Kidney capillary endothelial cell (primary cell): ENCODE measurements around the gene ADGRG3.
A peak's percentile ranks its signal among the peaks of the same experiment; 100 is the strongest.
"Not testable (repeated sequence)": the region's sequence is repeated elsewhere in the genome, so short reads cannot be mapped to it uniquely, and the experiment has no call there.

Experiments
- DNase-seq: peaks from one replicate; pipeline ENCODE4 v3.0.0-alpha.2; 2018; ENCODE audit warnings: low spot score

The ADGRG3 gene

DNA sequence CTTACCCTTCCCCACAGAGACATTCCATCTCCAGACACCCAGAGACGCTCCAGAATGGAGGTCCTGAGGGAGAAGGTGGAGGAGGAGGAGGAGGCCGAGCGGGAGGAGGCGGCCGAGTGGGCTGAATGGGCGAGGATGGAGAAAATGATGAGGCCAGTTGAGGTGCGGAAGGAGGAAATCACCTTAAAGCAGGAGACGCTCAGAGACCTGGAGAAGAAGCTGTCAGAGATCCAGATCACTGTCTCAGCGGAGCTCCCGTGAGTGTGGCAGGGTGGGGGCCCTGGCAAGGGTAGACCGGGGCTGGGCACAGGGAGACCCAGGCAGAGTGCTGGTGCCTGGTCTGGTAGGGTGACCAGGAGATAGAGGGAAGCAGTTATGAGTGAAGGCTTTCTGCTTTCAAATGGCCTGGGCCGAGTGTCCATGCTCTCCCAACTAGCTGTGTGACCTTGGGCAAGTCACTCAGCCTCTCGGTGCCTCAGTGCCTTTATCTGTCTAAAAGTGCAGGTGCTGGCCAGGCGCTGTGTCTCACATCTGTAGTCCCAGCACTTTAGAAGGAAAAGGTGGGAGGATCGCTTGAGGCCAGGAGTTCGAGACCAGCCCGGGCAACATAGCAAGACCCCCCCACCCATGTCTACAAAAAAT is 29.9 kb downstream of the ADGRG3 start:
- DNase-seq = no peak

DNA sequence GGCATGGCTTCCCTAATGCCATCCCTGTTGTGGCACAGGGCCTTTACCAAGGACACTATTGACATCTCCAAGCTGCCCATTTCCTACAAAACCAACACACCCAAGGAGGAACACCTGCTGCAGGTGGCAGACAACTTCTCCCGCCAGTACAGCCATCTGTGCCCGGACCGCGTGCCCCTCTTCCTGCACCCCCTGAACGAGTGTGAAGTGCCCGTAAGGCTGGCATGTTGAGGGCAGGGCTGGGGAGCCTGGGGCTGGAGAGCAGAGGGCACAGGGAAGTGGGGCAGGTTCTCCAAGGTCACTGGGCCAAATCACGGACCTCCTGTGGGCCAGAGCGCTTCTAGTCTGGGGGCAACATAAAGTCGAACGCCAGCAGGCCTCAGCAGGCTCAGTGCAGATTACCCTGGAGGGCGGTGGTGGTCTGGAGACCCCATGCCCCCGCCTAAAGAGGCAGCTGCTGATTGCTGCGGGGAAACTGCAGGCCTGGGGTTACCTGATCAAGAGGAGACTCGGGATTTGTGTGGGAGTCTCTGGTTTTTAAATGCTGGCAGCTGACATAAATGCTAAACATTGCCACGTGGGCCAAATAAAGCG is 30.8 kb downstream of the ADGRG3 start:
- no peak for DNase-seq

DNA sequence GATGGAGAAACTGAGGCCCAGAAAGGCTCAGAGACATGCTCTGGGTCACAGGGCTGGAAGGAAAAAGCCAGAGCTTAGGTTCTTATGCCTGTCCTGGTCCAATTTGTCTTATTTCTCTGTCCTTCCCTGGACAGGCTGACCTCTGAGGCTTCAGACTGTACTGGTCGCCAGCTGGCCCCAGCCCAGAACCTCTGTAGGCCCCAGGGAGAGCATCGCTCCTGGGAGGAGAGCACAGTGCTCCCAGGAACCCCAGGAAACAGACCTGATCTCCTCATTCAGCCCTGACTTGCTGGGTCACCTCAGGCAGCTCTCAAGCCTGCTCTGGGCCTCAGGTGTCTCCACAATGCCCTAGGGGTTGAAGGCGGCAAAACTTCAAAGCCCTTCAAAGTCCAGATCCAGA is 31.4 kb downstream of the ADGRG3 start:
- DNase-seq = no peak

DNA sequence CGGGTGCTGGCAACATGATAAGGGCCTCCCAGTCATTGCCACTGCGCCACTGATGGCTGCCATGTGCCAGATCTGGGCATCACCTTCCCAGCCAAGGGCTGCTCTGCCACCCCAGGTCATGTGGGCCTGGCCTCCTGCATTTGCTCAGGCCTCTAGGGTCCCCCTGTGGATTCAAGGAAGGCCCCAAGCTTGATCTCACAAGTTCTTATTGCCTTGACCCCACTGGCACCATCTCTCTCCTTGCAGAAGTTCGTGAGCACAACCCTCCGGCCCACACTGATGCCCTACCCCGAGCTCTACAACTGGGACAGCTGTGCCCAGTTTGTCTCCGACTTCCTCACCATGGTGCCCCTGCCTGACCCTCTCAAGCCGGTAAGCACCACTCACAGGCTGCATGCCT is 31.8 kb downstream of the ADGRG3 start:
- no peak for DNase-seq

DNA sequence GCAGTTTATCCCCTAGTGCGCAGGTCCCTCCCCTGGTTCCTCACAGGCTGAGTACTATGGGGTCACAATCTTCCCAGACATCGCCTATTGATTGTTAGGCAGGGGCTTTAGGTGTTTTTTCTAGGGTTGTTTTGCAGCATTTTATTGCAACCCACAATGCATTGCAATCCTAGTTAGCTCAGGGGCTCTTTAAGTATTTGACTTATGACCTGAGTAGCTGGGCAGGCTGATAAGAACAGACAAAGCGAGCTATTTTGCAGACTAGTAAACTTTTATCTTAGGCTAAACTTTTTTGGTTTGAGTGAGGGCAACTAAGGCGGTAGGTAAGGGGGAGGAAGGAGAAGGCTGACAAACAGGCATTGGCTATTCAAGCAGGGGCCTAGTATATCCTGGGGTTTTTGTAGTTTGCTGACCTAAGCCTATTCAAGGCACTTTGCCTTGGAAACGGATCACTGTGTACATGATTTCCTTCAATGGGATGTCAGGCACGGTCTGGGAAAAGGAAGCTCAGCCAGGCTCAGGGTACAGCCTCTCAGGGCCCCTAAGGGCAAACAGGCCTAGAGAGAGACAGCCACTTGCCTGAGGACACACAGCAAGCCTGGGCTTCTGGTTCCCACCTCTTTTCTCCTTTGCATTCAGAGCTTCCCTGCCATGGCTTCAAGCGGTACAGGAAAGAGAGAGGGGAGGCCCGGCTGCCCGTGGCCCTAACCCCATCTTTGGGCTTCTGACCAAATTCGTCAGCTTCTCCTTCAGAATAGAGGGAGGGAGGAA is 32.9 kb downstream of the ADGRG3 start:
- no peak for DNase-seq

DNA sequence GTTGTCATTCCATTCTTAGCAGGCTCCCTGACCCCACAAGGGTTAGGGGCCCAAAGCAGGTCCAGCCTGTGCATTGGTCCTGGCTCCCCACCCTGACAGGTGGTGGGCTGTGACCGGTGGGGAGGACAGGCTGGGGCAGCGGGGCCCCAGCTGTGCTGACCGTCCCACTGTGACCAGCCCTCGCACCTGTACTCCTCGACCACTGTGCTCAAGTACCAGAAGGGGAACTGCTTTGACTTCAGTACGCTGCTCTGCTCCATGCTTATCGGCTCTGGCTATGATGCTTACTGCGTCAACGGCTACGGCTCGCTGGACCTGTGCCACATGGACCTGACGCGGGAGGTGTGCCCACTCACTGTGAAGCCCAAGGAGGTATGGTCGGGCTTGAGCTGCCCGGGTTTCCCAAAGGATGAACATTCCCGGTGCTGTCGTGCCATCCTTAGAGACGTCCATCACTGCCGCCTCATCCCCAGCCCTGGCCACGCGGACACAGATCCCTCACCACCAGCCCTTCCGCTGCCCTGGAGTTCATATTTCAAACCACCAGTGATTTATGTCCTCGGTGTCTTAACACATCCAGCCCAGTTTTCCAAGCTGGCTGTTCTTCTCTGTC is 33.8 kb downstream of the ADGRG3 start:
- DNase-seq = no peak

DNA sequence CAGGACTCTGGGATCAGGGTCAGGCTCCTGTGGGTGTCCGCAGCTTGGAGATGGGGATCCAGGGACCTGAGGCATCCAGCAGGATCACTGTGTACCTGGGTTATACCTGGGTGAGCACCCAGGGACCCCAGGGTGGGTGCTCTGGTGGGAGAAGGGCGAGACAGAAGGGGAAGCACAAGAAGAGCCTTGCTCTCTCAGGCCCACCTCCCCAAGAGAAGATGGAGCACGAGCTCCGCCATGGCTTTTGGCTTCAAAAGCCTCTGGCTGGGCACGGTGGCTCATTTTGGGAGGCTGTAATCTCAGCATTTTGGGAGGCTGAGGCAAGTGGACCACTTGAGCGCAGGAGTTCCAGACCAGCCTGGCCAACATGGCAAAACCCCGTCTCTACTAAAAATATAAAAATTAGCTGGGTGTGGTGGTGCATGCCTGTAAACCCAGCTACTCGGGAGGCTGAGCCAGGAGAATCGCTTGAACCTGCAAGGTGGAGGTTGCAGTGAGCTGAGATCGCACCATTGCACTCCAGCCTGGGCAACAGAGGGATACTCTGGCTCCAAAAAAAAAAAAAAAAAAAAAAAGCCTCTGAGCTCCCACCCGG is 35.4 kb downstream of the ADGRG3 start:
- no peak for DNase-seq

DNA sequence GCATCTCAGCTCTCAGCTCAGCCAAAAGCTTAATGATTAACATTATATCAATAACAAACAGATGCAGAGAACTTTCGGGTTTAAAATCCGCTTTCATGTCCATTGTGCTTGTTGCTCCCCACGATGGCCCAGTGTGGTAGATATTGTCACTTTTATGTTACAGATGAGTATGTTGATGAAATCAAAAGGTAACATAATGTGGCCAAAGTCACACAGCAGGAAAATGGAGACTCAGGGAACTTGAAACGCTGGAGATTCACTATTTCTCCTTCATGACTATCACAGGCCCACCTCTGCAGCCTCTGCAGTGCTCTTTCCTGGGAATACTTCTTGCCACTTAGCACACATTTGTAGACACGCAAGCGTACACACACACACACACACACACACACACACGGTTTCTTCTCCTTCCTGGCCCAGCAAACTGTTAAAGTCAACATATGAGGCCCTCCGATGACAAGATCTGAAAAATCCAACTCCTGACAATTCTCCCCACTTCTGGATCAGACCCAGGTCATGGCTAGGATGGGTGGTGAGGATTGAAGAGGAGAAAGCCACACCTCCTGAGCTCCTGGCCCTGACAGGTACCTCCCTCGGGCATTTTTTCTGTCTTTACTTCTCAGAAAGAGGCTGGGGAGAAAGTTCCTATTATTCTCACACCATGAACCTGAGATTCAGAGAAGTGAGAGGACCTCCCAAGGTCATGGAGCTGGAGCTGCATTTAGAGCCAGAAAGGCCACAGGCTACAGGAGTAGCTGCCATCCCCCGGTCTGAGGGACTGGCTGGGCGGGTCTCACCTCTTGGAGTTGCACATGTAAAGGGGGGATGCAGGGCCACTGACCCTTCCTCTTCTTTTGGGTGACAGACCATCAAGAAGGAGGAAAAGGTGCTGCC is 36.2 kb downstream of the ADGRG3 start:
- DNase-seq = no peak

DNA sequence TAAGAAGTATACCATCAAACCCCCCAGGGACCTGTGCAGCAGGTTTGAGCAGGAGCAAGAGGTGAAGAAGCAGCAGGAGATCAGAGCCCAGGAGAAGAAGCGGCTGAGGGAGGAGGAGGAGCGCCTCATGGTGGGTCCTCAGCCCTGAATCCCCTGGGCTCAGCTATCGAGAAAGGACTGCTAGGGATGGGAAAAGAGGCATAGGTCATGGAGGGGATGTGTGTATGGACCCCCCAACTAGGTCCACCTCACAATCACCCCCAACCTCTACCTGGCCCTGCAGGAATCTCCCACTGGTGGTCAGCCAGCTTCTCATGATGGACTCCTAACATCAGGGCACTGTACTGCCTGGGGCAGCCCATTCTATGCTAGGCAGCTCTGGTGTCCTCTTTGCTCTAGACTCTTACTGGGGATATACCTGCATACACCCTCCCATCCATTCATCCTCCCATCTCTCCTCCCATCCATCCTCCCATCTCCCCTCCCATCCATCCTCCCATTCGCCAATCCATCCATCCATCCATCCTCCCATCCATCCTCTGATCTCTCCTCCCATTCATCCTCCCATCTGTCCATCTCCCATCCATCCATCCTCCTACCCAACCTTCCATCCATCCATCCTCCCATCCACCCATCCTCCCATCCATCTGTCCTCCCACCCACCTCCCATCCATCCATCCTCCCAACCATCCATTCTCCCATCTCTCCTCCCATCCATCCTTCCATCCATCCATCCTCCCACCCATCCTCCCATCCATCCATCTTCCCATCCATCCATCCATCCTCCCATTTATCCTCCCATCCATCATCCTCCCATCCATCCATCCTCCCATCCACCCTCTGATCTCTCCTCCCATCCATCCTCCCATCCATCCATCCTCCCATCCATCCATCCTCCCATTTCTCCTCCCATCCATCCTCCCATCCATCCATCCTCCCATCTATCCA is 37.1 kb downstream of the ADGRG3 start:
- no peak for DNase-seq

DNA sequence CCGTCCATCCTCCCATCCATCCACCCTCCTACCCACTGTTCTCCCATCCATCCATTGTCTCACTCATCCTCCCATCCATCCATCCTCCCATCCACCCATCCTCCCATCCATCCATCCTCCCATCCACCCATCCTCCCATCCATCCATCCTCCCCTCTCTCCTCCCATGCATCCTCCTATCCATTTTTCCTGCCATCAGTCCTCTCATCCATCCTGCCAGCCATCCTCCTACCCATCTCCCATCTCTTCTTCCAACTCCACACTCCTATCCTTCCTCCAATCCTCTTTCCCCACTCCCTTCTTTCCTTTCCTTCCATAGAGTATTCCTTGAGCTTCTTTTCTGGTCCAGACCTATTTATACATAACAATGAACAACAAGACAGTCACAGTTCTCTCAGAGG is 38.6 kb downstream of the ADGRG3 start:
- DNase-seq = no peak

DNA sequence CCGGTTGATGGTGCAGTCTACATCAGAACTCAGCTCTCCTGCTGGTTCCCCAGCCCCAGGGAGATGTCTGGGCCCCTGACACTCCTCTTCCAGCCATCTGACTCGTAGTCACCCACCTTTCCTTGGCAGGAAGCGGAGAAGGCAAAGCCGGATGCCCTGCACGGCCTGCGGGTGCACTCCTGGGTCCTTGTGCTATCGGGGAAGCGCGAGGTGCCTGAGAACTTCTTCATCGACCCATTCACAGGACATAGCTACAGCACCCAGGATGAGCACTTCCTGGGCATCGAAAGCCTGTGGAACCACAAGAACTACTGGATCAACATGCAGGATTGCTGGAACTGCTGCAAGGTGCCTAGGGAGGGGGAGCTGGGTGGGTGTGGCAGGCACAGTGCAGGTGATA is 39.2 kb downstream of the ADGRG3 start:
- DNase-seq = no peak

DNA sequence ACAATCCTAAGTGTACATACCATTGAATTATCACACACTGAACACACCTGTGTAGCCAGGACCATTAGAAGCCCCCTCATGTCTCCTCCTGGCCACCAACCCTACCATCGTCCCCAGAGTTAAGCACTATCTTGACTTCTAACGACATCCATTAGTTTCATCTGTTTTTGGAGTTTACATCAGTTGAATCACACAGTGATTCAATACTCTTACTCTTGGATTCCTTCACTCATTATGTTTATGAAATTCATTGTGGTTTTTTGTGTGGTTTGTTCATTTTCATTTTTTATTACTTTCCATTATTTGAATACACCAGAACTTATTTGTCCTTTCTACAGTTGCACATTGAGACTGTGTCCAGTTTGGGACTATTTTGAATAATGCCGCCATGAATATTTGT is 40.1 kb downstream of the ADGRG3 start:
- DNase-seq = no peak

DNA sequence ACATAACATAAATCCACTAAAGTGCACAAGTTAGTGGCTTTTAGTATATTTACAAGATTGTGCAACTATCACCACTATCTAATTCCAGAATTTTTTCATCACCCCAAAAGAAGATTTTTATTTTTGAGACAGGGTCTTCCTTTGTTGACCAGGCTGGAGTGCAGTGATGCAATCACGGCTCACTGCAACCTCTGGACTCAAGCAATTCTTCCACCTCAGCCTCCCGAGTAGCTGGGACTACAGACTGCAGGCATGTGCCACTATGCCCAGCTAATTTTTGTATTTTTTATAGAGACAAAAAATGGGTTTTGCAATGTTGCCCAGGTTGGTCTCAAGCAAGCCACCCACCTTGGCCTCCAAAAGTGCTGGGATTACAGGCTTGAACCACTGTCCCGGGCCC is 41.6 kb downstream of the ADGRG3 start:
- no peak for DNase-seq

DNA sequence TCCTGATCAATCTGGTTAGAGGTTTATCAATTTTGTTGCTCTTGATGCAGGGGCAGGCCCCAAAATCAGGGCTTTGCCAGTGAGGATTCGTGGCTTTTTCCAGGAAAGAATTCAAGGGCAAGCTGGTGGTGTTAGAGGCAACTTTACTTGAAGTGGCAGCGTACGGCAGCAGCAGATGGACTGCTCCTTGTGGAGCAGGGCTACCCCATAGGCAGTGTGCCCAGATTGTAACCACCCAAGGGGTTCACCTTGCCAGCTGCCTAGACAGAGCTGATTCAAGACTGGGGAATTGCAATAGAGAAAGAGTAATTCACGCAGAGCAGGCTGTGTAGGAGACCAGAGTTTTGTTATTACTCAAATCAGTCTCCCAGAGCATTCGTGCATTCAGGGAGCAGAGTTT is 43.2 kb downstream of the ADGRG3 start:
- no peak for DNase-seq

DNA sequence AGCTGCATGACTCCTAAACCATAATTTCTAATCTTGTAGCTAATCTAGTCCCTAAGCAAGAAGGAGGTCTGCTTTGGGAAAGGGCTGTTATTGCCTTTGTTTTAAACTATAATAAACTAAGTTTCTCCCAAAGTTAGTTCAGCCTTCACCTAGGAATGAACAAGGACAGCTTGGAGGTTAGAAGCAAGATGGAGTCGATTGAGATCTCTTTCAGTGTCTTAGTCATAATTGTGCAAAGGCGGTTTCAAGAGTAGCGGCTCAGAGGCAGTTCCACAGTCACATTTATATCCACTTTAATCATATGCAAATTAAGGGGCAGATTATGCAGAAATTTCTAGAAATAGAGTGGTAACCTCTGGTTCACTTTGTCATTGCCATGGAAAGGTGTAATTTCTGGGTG is 43.9 kb downstream of the ADGRG3 start:
- DNase-seq = no peak

DNA sequence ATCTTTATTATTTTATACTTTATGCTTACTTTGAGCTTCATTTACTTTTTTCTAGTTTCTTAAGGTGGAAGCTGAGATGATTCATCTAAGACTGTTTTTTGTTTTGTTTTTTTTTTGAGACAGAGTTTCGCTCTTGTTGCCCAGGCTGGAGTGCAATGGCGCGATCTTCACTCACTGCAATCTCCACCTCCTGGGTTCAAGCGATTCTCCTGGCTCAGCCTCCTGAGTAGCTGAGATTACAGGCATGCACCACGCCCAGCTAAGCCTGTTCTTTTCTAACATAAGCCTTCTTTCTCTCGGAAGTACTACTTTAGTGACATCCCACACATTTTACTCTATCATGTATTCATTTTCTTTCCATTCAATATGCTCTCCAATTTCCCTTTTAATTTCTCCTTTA is 44.5 kb downstream of the ADGRG3 start:
- DNase-seq = not testable (repeated sequence)

DNA sequence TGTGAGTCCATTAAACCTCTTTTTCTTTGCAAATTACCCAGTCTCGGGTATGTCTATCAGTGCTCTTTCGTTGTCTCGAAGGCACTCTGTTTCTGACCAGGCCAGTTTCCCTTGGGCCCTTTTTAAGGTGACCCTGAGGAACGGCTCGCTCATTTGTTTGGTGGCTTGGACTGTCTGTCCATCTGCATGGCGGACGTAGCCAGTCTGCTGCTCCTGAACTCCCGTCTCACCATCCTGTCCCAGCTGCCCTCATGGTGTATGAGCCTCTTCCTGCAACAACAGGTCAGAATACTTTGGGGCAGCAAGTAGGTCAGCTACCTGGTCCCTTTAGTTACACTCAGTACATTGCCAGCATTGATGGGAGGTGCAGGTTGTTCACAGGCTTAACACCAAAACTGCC is 45.5 kb downstream of the ADGRG3 start:
- DNase-seq = no peak

DNA sequence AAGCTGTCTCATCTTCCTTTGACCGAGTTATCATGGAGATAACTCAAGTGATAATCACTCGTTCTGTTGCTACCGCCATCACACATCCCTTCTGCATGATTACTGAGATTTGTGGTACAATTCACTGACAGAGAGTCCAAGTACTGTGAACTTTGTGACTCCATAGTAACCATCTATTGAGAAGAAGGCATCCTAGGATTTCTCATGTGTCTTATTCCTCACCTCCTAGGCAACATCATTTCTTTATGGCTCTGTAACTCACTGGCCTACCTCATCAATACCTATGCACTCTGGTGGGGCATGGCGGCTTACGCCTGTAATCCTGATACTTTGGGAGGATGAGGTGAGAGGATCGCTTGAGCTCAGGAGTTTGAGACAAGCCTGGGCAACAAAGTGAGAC is 45.9 kb downstream of the ADGRG3 start:
- DNase-seq = no peak

DNA sequence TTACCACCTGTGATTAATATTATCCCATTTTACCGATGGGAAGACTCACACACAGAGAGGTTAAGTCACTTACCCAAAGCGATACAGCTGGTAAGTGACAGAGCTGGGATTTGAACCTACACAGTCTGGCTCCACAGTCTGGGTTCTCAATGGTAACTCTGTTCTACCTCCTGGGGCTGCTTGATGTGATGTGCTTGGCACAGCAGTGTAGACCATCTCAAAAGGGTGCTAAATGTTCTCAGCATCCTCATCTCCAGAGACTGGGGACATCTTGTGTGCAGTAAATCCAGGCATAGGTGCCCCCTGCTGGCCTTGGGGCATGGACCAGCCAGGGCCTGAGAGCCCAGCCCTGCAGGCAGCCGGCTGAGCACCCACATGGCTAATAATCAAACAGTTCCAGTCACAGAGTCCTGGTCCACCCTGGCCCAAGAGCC is 52.1 kb downstream of the ADGRG3 start:
- peak; percentile 62 for DNase-seq
